GM12864 (cell line): Measurements from ENCODE around the gene TTC21A.

Source experiments
- DNase-seq: peaks from one replicate; pipeline ENCODE4 v3.0.0-alpha.2; 2011; ENCODE audit warnings: low read depth
- H3K4me3 ChIP-seq: 2 replicates; pipeline ENCODE4 v1.5.1; 2011; ENCODE audit warnings: mild to moderate bottlenecking, low read depth, low read length, control low read depth
- CTCF ChIP-seq: IDR thresholded peaks from 2 replicates; pipeline ENCODE4 v1.5.1; 2011; ENCODE audit warnings: low read depth, mild to moderate bottlenecking, moderate library complexity, low read length, control low read depth, inconsistent platforms; ENCODE audit errors: missing control alignments

TTC21A gene

GRCh38 chr3:39147711-39148434, 40.4 kb downstream of the TTC21A start:
- no peak for DNase-seq
- peak overlapping the region; percentile 60 for H3K4me3 ChIP-seq
- TF ChIP-seq CTCF: no peak

- TF ChIP-seq CTCF: no peak
- H3K4me3 ChIP-seq: peak overlapping the region; percentile 60
- DNase-seq: no peak
Measured at GRCh38 chr3:39148435-39149058, 41.1 kb downstream of the TTC21A start.

GRCh38 chr3:39149059-39149455, 41.6 kb downstream of the TTC21A start:
- no peak overlapping the region; the same call in 1 of the 2 replicates for H3K4me3 ChIP-seq
- DNase-seq: no peak
- no peak for TF ChIP-seq CTCF

GRCh38 chr3:39149498-39150147, 42.1 kb downstream of the TTC21A start:
- no peak overlapping the region for H3K4me3 ChIP-seq
- TF ChIP-seq CTCF: no peak
- no peak for DNase-seq

- peak overlapping the region; percentile 87 for H3K4me3 ChIP-seq
- DNase-seq: no peak
- peak; percentile 15 for TF ChIP-seq CTCF
Measured at GRCh38 chr3:39150148-39150802, 42.8 kb downstream of the TTC21A start.

- DNase-seq: no peak
- H3K4me3 ChIP-seq: peak overlapping the region; percentile 87
- TF ChIP-seq CTCF: no peak
Measured at GRCh38 chr3:39150803-39151631, 43.5 kb downstream of the TTC21A start.
